ENCODE measurements around the gene USP46. TPM values are rescaled to one million over a fixed set of nuclear protein-coding genes. Genes with fewer than 3 reads are reported as not detected.

Gene USP46
- total and polyA plus RNA-seq, 2 of the 8 experiments (the other 6 are each of a cell fraction or from before 2014, with no cell fraction given) = 10.6 to 62.4 TPM

- Histone ChIP-seq H3K4me1 (replicated peaks in 1 of 4; ENCODE audit: control insufficient read depth in 3 of 4, insufficient read depth in 4 of 4, low read length in 3 of 4) (peaks cover 0 to 5% (median 3%) of the 10 kb centered on the region in 4 experiments; a peak in 3 of 7 replicates), H3K4me2 (ENCODE audit: insufficient read depth in 1 of 2, low read depth in 2 of 2, low read length in 2 of 2) (no peak overlapping the region), H3K27me3 (replicated peaks in 1 of 4; ENCODE audit: control insufficient read depth in 3 of 4, extremely low read depth in 1 of 4, insufficient read depth in 3 of 4, low read length in 3 of 4) (no peaks in the 10 kb centered on the region), H2BK12ac (ENCODE audit: low read depth, low read length) (no peak overlapping the region), H2AK5ac (ENCODE audit: low read depth, low read length) (no peak overlapping the region), H3K4ac (replicated peaks; ENCODE audit: insufficient read length, low read depth, low read length) (no peak overlapping the region), H2BK120ac (replicated peaks; ENCODE audit: low read depth, low read length) (no peak overlapping the region), H3K4me3 (ENCODE audit: extremely low read depth in 1 of 4, insufficient read depth in 2 of 4, low read depth in 3 of 4, low read length in 4 of 4) (no peak overlapping the region), H4K5ac (ENCODE audit: insufficient read length, low read depth, low read length) (no peak overlapping the region), H3K18ac (ENCODE audit: extremely low read depth, low read length) (no peak overlapping the region), H3K23ac (ENCODE audit: insufficient read length) (no peak overlapping the region), H4K8ac (ENCODE audit: extremely low read depth, insufficient read depth, low read length) (no peak overlapping the region), H2BK5ac (ENCODE audit: low read depth, low read length) (no peak overlapping the region), H3K36me3 (ENCODE audit: control insufficient read depth in 2 of 4, insufficient read depth in 4 of 4, low read length in 3 of 4) (no peaks in the 10 kb centered on the region), H3K27ac (ENCODE audit: low read depth, low read length) (no peak overlapping the region), H3K9ac (replicated peaks in 1 of 4; ENCODE audit: extremely low read depth in 1 of 4, low read depth in 3 of 4, low read length in 3 of 4) (no peak overlapping the region), H4K91ac (replicated peaks; ENCODE audit: insufficient read length, low read length) (no peak overlapping the region), H3K14ac (ENCODE audit: insufficient read length) (no peak overlapping the region), H3K79me1 (ENCODE audit: low read depth, low read length) (no peaks in the 10 kb centered on the region), H4K20me1 (replicated peaks in 1 of 2; ENCODE audit: control insufficient read depth in 1 of 2, insufficient read depth in 2 of 2, low read length in 2 of 2) (no peaks in the 10 kb centered on the region), H3K9me3 (ENCODE audit: insufficient read depth in 2 of 2, low read depth in 1 of 2, low read length in 1 of 2) (no peaks in the 10 kb centered on the region), H2AFZ (ENCODE audit: low read length) (no peak overlapping the region), H3K56ac (replicated peaks; ENCODE audit: insufficient read length, low read depth, low read length) (no peak overlapping the region), H3K79me2 (ENCODE audit: control insufficient read depth in 1 of 2, insufficient read depth in 2 of 2, low read length in 2 of 2) (no peaks in the 10 kb centered on the region), H3K23me2 (ENCODE audit: low read depth, low read length) (no peaks in the 10 kb centered on the region; the same call in 1 of the 2 replicates), H2BK15ac (ENCODE audit: low read length) (no peak overlapping the region), H2BK20ac (ENCODE audit: low read length) (no peak overlapping the region)
- 89% methylated on average over 5 of the region's 5 CpGs; no CpG with 5 or more reads in 1 of the 2 experiments for WGBS, 2 experiments (ENCODE audit: extremely low coverage in 1 of 2, insufficient coverage in 1 of 2, insufficient read length in 1 of 2, insufficient replicate concordance in 2 of 2, low coverage in 1 of 2, low lambda C conversion rate in 2 of 2, missing lambda C conversion rate in 1 of 2)
- FAIRE-seq = no peak
- ChIA-PET POLR2A (ENCODE audit: partially characterized antibody) (interaction anchor here (0.6 to 2.2 kb wide), 2 partner anchors 38 to 114 kb away, joined by 4 to 5 read pairs; no protein-coding TSS in a partner anchor), CTCF (ENCODE audit: partially characterized antibody) (interaction anchor here (0.7 to 1.8 kb wide), 4 partner anchors 24 to 430 kb away, joined by 3 to 6 read pairs (median 4); partner anchors contain the start of gene USP46)
- TF ChIP-seq BRCA1 (IDR thresholded peaks at IDR 0.05; ENCODE audit: low read depth, low read length) (no peak), TEAD4 (IDR thresholded peaks at IDR 0.05; ENCODE audit: low read depth, low read length) (no peak), TAF7 (optimal IDR thresholded peaks at IDR 0.05; ENCODE audit: borderline replicate concordance, low read depth, low read length) (no peak), SIRT6 (IDR thresholded peaks at IDR 0.05; ENCODE audit: low read length) (no peak)
- DNase-seq (ENCODE audit: low read depth in 1 of 2, low spot score in 2 of 2) = no peak
Observed at GRCh38 chr4:52552778-52553177, 106.3 kb downstream of the USP46 start.
